ENCODE measurements around the gene RPS6KA2. TPM values are rescaled to one million over a fixed set of nuclear protein-coding genes. Genes with fewer than 3 reads are reported as not detected.

RPS6KA2 gene
- total and polyA plus RNA-seq, 2 donors (not counting 1 experiment from before 2014, with no cell fraction given): 2.2 to 16.0 TPM

DNA sequence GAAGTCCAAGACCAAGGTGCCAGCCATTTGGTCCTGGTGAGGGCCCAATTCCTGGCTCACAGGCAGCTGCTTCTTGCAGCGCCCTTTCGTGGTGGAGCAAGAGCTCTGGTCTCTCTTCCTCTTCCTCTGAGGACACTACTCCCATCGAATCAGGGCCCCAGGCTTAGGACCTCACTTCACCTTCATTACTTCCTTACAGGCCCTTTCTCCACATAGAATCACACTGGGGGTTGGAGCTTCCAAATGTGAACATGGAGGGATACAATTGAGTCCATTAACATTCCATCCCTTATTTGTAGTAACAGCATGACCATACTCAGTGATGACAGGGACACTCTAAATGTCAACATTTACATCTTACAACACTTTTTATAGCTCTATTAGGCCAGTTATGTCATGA, 42.9 kb downstream of the RPS6KA2 start:
- 100% methylated on average over 1 of the region's 3 CpGs for WGBS (ENCODE audit: insufficient coverage)
- Histone ChIP-seq H3K27me3 (replicated peaks in 1 of 4; ENCODE audit: control extremely low read depth in 1 of 4, control insufficient read depth in 3 of 4, insufficient read depth in 4 of 4, low read length in 3 of 4) (no peaks in the 10 kb centered on the region), H3K4me2 (replicated peaks; ENCODE audit: low read depth, low read length, poor library complexity, severe bottlenecking) (no peak overlapping the region), H2AFZ (ENCODE audit: insufficient read depth, low read depth, low read length, poor library complexity, severe bottlenecking) (no peak overlapping the region), H3K79me2 (ENCODE audit: control insufficient read depth, insufficient read depth, low read length) (peaks cover 5% of the 10 kb centered on the region), H3K4me3 (ENCODE audit: control extremely low read depth in 1 of 5, extremely low read depth in 1 of 5, insufficient read depth in 1 of 5, low read depth in 2 of 5, low read length in 4 of 5) (no peak overlapping the region), H4K20me1 (ENCODE audit: control insufficient read depth, insufficient read depth, low read length, poor library complexity, severe bottlenecking) (no peaks in the 10 kb centered on the region), H3K9me3 (ENCODE audit: control extremely low read depth in 1 of 3, control insufficient read depth in 2 of 3, insufficient read depth in 1 of 3, low read length in 2 of 3) (peaks cover 0 to 3% (median 0%) of the 10 kb centered on the region in 3 donors), H3K36me3 (replicated peaks in 1 of 2; ENCODE audit: control extremely low read depth in 1 of 2, control insufficient read depth in 1 of 2, extremely low read depth in 1 of 2, insufficient read depth in 2 of 2, low read length in 1 of 2) (no peaks in the 10 kb centered on the region), H3K4me1 (ENCODE audit: control insufficient read depth in 2 of 2, insufficient read depth in 2 of 2, low read length in 2 of 2) (peaks cover 23 to 28% of the 10 kb centered on the region in 2 donors), H3K27ac (ENCODE audit: low read length in 2 of 2) (no peak overlapping the region), H3K9ac (ENCODE audit: low read length) (no peak overlapping the region)
- ATAC-seq (ENCODE audit: low read depth) (no peak), DNase-seq (no peak)
- H3K27ac Mint-ChIP-seq: no peak overlapping the region
- TF ChIP-seq EZH2 (IDR thresholded peaks at IDR 0.05; ENCODE audit: borderline replicate concordance, insufficient read depth, low read depth, low read length, poor library complexity, severe bottlenecking): no peak
- TF ChIP-seq, protein P1, sequence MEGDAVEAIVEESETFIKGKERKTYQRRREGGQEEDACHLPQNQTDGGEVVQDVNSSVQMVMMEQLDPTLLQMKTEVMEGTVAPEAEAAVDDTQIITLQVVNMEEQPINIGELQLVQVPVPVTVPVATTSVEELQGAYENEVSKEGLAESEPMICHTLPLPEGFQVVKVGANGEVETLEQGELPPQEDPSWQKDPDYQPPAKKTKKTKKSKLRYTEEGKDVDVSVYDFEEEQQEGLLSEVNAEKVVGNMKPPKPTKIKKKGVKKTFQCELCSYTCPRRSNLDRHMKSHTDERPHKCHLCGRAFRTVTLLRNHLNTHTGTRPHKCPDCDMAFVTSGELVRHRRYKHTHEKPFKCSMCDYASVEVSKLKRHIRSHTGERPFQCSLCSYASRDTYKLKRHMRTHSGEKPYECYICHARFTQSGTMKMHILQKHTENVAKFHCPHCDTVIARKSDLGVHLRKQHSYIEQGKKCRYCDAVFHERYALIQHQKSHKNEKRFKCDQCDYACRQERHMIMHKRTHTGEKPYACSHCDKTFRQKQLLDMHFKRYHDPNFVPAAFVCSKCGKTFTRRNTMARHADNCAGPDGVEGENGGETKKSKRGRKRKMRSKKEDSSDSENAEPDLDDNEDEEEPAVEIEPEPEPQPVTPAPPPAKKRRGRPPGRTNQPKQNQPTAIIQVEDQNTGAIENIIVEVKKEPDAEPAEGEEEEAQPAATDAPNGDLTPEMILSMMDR (IDR thresholded peaks at IDR 0.05): no peak
- H3K4me3 Mint-ChIP-seq: no peak overlapping the region
- peaks cover 26% of the 10 kb centered on the region for H3K4me1 Mint-ChIP-seq
- H3K27me3 Mint-ChIP-seq: no peaks in the 10 kb centered on the region
- CTCF ChIA-PET: interaction anchor here (0.8 kb wide), 1 partner anchor 128 kb away, joined by 3 read pairs; no protein-coding TSS in a partner anchor
- H3K9me3 Mint-ChIP-seq (ENCODE audit: insufficient read depth): no peaks in the 10 kb centered on the region
- intact Hi-C loops (cut with micrococcal nuclease): no loop called here
- POLR2A ChIA-PET: no interaction called here

- Histone ChIP-seq H2AFZ (ENCODE audit: insufficient read depth, low read depth, low read length, poor library complexity, severe bottlenecking) (no peak overlapping the region), H3K4me3 (ENCODE audit: control extremely low read depth in 1 of 5, extremely low read depth in 1 of 5, insufficient read depth in 1 of 5, low read depth in 2 of 5, low read length in 4 of 5) (no peak overlapping the region), H3K27me3 (replicated peaks in 1 of 4; ENCODE audit: control extremely low read depth in 1 of 4, control insufficient read depth in 3 of 4, insufficient read depth in 4 of 4, low read length in 3 of 4) (no peaks in the 10 kb centered on the region), H4K20me1 (ENCODE audit: control insufficient read depth, insufficient read depth, low read length, poor library complexity, severe bottlenecking) (no peaks in the 10 kb centered on the region), H3K9me3 (ENCODE audit: control extremely low read depth in 1 of 3, control insufficient read depth in 2 of 3, insufficient read depth in 1 of 3, low read length in 2 of 3) (peaks cover 0 to 3% (median 0%) of the 10 kb centered on the region in 3 donors), H3K4me1 (ENCODE audit: control insufficient read depth in 2 of 2, insufficient read depth in 2 of 2, low read length in 2 of 2) (peaks cover 15 to 20% of the 10 kb centered on the region in 2 donors), H3K36me3 (replicated peaks in 1 of 2; ENCODE audit: control extremely low read depth in 1 of 2, control insufficient read depth in 1 of 2, extremely low read depth in 1 of 2, insufficient read depth in 2 of 2, low read length in 1 of 2) (no peaks in the 10 kb centered on the region), H3K9ac (ENCODE audit: low read length) (no peak overlapping the region), H3K79me2 (ENCODE audit: control insufficient read depth, insufficient read depth, low read length) (peaks cover 5% of the 10 kb centered on the region), H3K4me2 (replicated peaks; ENCODE audit: low read depth, low read length, poor library complexity, severe bottlenecking) (no peak overlapping the region), H3K27ac (ENCODE audit: low read length in 2 of 2) (no peak overlapping the region)
- DNase-seq: no peak
- Mint-ChIP-seq H3K4me3 (no peak overlapping the region), H3K4me1 (peaks cover 18% of the 10 kb centered on the region), H3K27me3 (no peaks in the 10 kb centered on the region), H3K27ac (no peak overlapping the region), H3K9me3 (ENCODE audit: insufficient read depth) (no peaks in the 10 kb centered on the region)
- 63% methylated on average over 12 of the region's 15 CpGs for WGBS (ENCODE audit: insufficient coverage)
- POLR2A ChIA-PET: no interaction called here
- CTCF ChIA-PET: interaction anchor here (0.8 kb wide), 1 partner anchor 127 kb away, joined by 3 read pairs; no protein-coding TSS in a partner anchor
- TF ChIP-seq, protein P1 (IDR thresholded peaks at IDR 0.05): no peak
- no peak for TF ChIP-seq EZH2 (IDR thresholded peaks at IDR 0.05; ENCODE audit: borderline replicate concordance, insufficient read depth, low read depth, low read length, poor library complexity, severe bottlenecking)
- intact Hi-C loops (cut with micrococcal nuclease): no loop called here
- no peak for ATAC-seq (ENCODE audit: low read depth)
These were observed 43.7 kb downstream of the RPS6KA2 start for GRCh38 chr6:166583230-166583965.

Measured in B cell (primary cell).